GM12892 (cell line): ENCODE measurements around the gene CPLANE2.

Experiments used
- POLR2A ChIP-seq: IDR thresholded peaks from 2 replicates; pipeline ENCODE4 v1.6.1; 2011; ENCODE audit warnings: low read depth, low read length, control low read depth
- POLR2AphosphoS5 ChIP-seq: IDR thresholded peaks from 2 replicates; pipeline ENCODE4 v1.6.1; 2011; ENCODE audit warnings: low read depth, low read length, control low read depth
- TAF1 ChIP-seq: IDR thresholded peaks from 2 replicates; pipeline ENCODE4 v1.6.1; 2011; ENCODE audit warnings: low read depth, mild to moderate bottlenecking, control low read depth, low read length, borderline replicate concordance

DNA sequence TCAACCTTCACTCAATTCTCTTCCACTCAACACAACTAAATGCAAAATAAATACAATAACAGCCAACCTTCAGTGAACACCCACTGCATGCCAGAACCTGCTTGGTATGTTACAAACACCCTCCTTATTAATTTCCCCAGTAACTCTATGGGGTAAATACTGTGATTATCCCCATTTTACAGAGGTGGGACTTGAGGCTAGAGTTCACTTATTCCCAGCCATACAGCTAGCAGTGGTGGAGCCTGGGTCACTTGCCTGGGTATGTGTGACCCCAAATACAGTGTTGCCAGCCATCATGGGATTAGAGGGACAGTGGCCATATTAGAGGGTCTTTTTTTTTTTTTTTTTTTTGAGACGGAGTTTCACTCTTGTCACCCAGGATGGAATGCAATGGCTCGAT lies 1.6 kb downstream of the CPLANE2 start:
- TF ChIP-seq POLR2AphosphoS5 (no peak), POLR2A (no peak), TAF1 (no peak)
